Stomach (tissue), 9 donors: ENCODE data around the gene CEP89. TPM values are rescaled to one million over a fixed set of nuclear protein-coding genes. Genes with fewer than 3 reads are reported as not detected.
"Not testable (repeated sequence)": the region's sequence is repeated elsewhere in the genome, so short reads cannot be mapped to it uniquely, and the experiment has no call there.

Source experiments
- DNase-seq, 2 donors: peaks; one replicate each; pipeline versions ENCODE4 v3.0.0 to v3.0.0-alpha.2; 2013 to 2019
- H3K27ac ChIP-seq, 5 donors: fragments of 200-600 bp in 4 of 5; sonication (generic) in 4 of 5; one replicate each; pipeline ENCODE4 v1.5.1; 2013 to 2019; ENCODE audit warnings: mild to moderate bottlenecking in 1 of 5, moderate library complexity in 1 of 5
- H3K27me3 ChIP-seq, 3 donors: fragments of 200-600 bp; sonication (generic); one replicate each; pipeline ENCODE4 v1.5.1; 2017 to 2019; ENCODE audit warnings: mixed run types in 1 of 3
- H3K36me3 ChIP-seq, 4 donors: fragments of 200-600 bp; sonication (generic); 1 replicate in 3 of 4; 2 replicates in 1 of 4; pipeline ENCODE4 v1.5.1; 2016 to 2019
- H3K4me1 ChIP-seq, 4 donors: fragments of 200-600 bp; sonication (generic); one replicate each; pipeline ENCODE4 v1.5.1; 2016 to 2019
- H3K4me3 ChIP-seq, 4 donors: fragments of 200-600 bp; sonication (generic) in 3 of 4; one replicate each; pipeline ENCODE4 v1.5.1; 2016 to 2019; ENCODE audit warnings: mild to moderate bottlenecking in 1 of 4
- H3K9me3 ChIP-seq, 4 donors: fragments of 200-600 bp; sonication (generic); one replicate each; pipeline ENCODE4 v1.5.1; 2016 to 2019
- EP300 ChIP-seq: sonication (generic); formaldehyde crosslinking; IDR thresholded peaks from one replicate; pipeline ENCODE4 v1.6.1; 2017; ENCODE audit warnings: antibody characterized with exemption
- POLR2A ChIP-seq, 4 donors: fragments of 450-650 bp; IDR thresholded peaks; one replicate each; pipeline ENCODE4 v1.6.1; 2016; ENCODE audit warnings: antibody characterized with exemption in 4 of 4, control low read depth in 2 of 4, mild to moderate bottlenecking in 1 of 4, moderate library complexity in 1 of 4
- POLR2AphosphoS5 ChIP-seq, 3 donors: sonication (generic); formaldehyde crosslinking; IDR thresholded peaks; one replicate each; pipeline ENCODE4 v1.6.1; 2016; ENCODE audit warnings: antibody characterized with exemption in 3 of 3
- WGBS, 5 donors: extraction: QIAGEN DNeasy Blood & Tissue Kit in 3 of 5; methylation state at CpG; one replicate each; pipeline versions ENCODE4 v1.1.5 to v1.1.7; 2013 to 2018; 5-methylcytosine and 5-hydroxymethylcytosine counted together
- intact Hi-C: fragments of 100-400 bp; cut with DNase I; formaldehyde crosslinking; loops from one replicate; pipeline ENCODE4 v1.15.1; 2023; ENCODE audit warnings: low total_unique reads
- polyA plus RNA-seq, 3 donors: library from polyadenylated mRNA; stranded (reverse); fragments of 200-250 nt; gene quantifications; one replicate each; pipeline ENCODE4 v1.2.3, GENCODE V29; 2013
- total RNA-seq, 5 donors: library from RNA; depleted of rRNA; stranded (reverse); fragments of >200 nt; gene quantifications; one replicate each; pipeline versions ENCODE4 v1.1.0 to v1.2.3, GENCODE V29; 2014 to 2016
- TF ChIP-seq, protein P1 (sequence below), 7 experiments: fragments of 450-650 bp in 4 of 7; fragments of 200-600 bp in 3 of 7; sonication (generic) in 3 of 7; IDR thresholded peaks; one replicate each; pipeline ENCODE4 v1.5.1; 2016 to 2019; ENCODE audit warnings: antibody characterized with exemption in 7 of 7, control low read depth in 2 of 7, mild to moderate bottlenecking in 1 of 7
- donor health status: healthy with polysubstance abuse.
- donor health status: Bipolar disorder and iron deficiency.
- donor health status: healthy.

CEP89 gene
- total and polyA plus RNA-seq, 8 donors: 3.1 to 15.1 (median 7.4) TPM

DNA sequence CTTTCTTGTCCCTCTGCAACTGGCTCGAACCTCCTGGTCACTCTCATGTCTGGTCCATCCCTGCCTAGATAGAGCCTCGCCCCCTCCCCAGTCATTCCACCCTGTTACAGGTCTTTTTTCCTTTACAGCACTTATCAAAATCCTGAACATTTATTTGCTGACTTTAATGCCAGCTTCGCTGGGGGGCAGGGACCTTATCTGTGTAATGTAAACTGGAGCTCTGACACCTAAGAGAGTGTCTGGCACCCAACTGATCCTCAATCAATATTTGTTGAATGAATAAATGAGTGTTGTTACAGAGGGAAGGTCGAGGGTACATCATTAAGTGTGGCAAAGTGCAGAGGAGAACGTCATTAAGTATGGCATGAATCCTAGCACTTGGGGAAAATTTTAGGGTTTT lies 17.0 kb upstream of the CEP89 start:
- no peaks in the 10 kb centered on the region for H3K9me3 ChIP-seq
- H3K27me3 ChIP-seq: no peaks in the 10 kb centered on the region
- TF ChIP-seq POLR2AphosphoS5 (IDR thresholded peaks at IDR 0.05) (no peak), EP300 (no peak), POLR2A (IDR thresholded peaks at IDR 0.05) (no peak)
- TF ChIP-seq, protein P1, sequence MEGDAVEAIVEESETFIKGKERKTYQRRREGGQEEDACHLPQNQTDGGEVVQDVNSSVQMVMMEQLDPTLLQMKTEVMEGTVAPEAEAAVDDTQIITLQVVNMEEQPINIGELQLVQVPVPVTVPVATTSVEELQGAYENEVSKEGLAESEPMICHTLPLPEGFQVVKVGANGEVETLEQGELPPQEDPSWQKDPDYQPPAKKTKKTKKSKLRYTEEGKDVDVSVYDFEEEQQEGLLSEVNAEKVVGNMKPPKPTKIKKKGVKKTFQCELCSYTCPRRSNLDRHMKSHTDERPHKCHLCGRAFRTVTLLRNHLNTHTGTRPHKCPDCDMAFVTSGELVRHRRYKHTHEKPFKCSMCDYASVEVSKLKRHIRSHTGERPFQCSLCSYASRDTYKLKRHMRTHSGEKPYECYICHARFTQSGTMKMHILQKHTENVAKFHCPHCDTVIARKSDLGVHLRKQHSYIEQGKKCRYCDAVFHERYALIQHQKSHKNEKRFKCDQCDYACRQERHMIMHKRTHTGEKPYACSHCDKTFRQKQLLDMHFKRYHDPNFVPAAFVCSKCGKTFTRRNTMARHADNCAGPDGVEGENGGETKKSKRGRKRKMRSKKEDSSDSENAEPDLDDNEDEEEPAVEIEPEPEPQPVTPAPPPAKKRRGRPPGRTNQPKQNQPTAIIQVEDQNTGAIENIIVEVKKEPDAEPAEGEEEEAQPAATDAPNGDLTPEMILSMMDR (IDR thresholded peaks at IDR 0.05): no peak
- WGBS, 5 donors: 18 to 47% (median 38%) methylated on average over 5 of the region's 5 CpGs
- peaks cover 0 to 16% (median 2%) of the 10 kb centered on the region in 4 donors for H3K4me1 ChIP-seq
- H3K4me3 ChIP-seq: peak overlapping the region in 1 of 4 donors; percentile 3
- peak in 1 of 2 donors; percentile 56 for DNase-seq
- H3K36me3 ChIP-seq: peaks cover 10 to 88% (median 51%) of the 10 kb centered on the region in 4 donors
- H3K27ac ChIP-seq: peak overlapping the region in 2 of 5 donors; percentile 14 to 46
- intact Hi-C loops: no loop called here

DNA sequence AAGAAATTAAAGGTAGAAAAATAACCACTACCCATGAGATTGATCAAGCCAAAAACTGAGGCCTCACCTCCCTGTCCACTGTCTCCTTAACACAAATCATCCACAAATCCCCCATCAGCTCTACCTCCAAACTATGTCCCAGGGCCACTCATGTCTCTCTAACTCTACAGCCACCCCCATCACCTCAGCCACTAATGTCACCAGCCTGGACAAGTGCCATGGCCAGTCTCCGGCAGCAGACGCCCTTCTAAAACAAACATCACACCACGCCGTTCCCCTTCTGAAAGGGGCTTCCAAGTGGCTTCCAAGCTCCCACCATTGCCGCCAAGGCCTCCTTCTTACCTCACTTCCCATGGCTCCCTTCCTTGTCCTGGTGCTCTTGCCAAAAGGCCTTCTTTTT lies 16.5 kb upstream of the CEP89 start:
- DNase-seq: peak; percentile 19 to 54
- intact Hi-C loops, H3K27me3 ChIP-seq, H3K9me3 ChIP-seq: not testable (repeated sequence)
- Histone ChIP-seq H3K4me3 (peak overlapping the region in 1 of 4 donors; percentile 3), H3K4me1 (peaks cover 0 to 16% (median 2%) of the 10 kb centered on the region in 4 donors), H3K36me3 (peaks cover 8 to 84% (median 47%) of the 10 kb centered on the region in 4 donors), H3K27ac (peak overlapping the region in 2 of 5 donors; percentile 14 to 46)
- 24 to 55% (median 40%) methylated on average over 5 of the region's 5 CpGs for WGBS, 5 donors

DNA sequence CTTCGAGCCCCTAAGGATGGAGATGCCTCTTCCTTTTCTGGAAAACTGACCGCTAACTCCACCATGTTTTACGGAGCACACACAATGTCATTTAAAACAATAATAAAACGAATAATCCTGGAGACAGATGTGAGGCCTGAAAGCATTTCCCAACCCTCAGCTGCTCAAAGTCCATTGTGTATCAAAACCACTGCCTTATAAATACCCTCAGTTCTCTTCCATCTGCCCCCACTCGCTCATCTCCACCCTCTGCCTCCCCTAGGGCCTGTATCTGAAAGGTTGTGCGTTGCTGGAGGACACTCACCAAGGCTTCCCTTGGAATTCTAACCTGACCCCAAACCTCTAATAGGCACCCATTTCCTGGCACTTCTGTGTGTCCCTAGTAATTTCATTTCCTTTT lies 10.7 kb upstream of the CEP89 start:
- H3K9me3 ChIP-seq, intact Hi-C loops, H3K27ac ChIP-seq, H3K4me1 ChIP-seq, DNase-seq, H3K27me3 ChIP-seq, H3K4me3 ChIP-seq: not testable (repeated sequence)
- WGBS, 5 donors: 88 to 97% (median 93%) methylated on average over 6 of the region's 6 CpGs
- peaks cover 0 to 68% (median 36%) of the 10 kb centered on the region in 4 donors for H3K36me3 ChIP-seq

DNA sequence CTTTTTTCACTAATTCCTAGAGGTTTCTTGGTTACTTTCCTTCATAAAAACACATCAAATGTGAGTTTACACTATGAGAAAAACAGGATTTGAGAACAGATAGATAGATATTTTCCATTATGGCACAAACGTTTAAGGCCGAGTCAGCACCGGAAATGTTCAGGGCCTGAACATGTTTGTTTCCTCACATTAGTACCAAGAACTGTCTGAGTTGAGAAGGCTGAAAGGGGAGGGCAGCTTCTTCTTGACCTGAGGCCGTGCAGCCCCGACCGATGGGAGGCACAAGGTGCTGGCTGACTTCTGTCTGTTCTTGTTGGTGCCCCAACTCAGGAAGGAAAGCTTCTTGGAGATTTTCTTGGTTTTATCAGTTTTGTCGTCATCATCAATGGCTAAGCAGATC lies 8.0 kb upstream of the CEP89 start:
- H3K9me3 ChIP-seq, H3K27me3 ChIP-seq, H3K4me3 ChIP-seq, DNase-seq, H3K27ac ChIP-seq: not testable (repeated sequence)
- intact Hi-C loops: loop anchor here (5.0 kb wide), 1 partner anchor 137 kb away; no protein-coding TSS in a partner anchor
- 81 to 87% (median 84%) methylated on average over 7 of the region's 7 CpGs for WGBS, 5 donors
- peaks cover 0 to 49% (median 28%) of the 10 kb centered on the region in 4 donors for H3K36me3 ChIP-seq
- peaks cover 5 to 15% (median 13%) of the 10 kb centered on the region in 4 donors for H3K4me1 ChIP-seq

DNA sequence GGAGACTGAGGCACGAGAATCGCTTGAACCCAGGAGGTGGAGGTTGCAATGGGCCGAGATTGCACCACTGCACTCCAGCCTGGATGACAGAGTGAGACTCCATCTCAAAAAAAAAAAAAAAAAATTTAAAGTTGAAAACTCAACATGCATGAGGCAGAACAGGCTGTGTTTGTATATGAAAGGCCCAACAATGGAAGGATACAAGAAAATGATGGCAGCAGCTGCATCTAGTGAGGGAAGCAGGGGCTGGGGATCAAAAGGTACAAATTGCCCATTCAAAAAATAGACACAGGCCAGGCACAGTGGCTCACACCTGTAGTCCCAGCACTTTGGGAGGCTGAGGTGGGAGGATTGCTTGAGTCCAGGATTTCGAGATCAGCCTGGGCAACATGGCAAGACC lies 6.1 kb upstream of the CEP89 start:
- peaks cover 0 to 37% (median 23%) of the 10 kb centered on the region in 4 donors for H3K36me3 ChIP-seq
- intact Hi-C loops: loop anchor here (5.0 kb wide), 1 partner anchor 139 kb away; no protein-coding TSS in a partner anchor
- peak overlapping the region in 1 of 5 donors; percentile 41 for H3K27ac ChIP-seq
- peaks cover 5 to 15% (median 13%) of the 10 kb centered on the region in 4 donors for H3K4me1 ChIP-seq
- WGBS, 5 donors: 78 to 90% (median 88%) methylated on average over 4 of the region's 4 CpGs
- H3K9me3 ChIP-seq, DNase-seq, H3K27me3 ChIP-seq, H3K4me3 ChIP-seq: not testable (repeated sequence)

DNA sequence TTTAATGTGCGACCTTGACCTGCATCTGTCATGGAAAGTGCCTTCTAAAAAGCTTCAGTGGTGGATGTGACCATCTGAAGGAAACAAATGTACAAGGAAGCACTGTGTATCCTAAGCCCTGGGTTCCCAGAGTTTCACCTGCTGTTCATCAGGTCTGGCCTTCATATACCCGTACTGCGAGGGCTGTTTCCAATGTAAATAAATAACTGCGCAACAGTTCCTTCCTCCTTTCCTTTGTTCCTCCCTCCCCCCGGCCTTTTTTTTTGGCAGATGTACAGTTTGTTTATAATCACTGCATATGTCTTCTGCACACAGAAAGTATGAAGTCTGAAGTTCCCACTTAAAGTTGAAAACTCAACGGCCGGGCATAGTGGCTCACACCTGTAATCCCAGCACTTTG lies 5.5 kb upstream of the CEP89 start:
- H3K27ac ChIP-seq: peak overlapping the region in 3 of 5 donors; percentile 9 to 41 (median 16)
- peaks cover 0 to 36% (median 23%) of the 10 kb centered on the region in 4 donors for H3K36me3 ChIP-seq
- TF ChIP-seq, protein P1 (IDR thresholded peaks at IDR 0.05): no peak
- TF ChIP-seq POLR2AphosphoS5 (IDR thresholded peaks at IDR 0.05) (no peak), EP300 (no peak), POLR2A (IDR thresholded peaks at IDR 0.05) (no peak)
- H3K27me3 ChIP-seq: no peaks in the 10 kb centered on the region
- H3K4me3 ChIP-seq: no peak overlapping the region
- WGBS, 5 donors: 28 to 52% (median 46%) methylated on average over 7 of the region's 7 CpGs
- H3K9me3 ChIP-seq: no peaks in the 10 kb centered on the region
- intact Hi-C loops: loop anchor here (5.0 kb wide), 1 partner anchor 140 kb away; no protein-coding TSS in a partner anchor
- DNase-seq: peak in 1 of 2 donors; percentile 29
- peaks cover 5 to 18% (median 14%) of the 10 kb centered on the region in 4 donors for H3K4me1 ChIP-seq
